ENCODE data around the gene EPHA4. TPM values are rescaled to one million over a fixed set of nuclear protein-coding genes. Genes with fewer than 3 reads are reported as not detected.

Gene EPHA4
- total RNA-seq, 2 donors from 2014 or later: 0.73 to 5.2 TPM

DNA sequence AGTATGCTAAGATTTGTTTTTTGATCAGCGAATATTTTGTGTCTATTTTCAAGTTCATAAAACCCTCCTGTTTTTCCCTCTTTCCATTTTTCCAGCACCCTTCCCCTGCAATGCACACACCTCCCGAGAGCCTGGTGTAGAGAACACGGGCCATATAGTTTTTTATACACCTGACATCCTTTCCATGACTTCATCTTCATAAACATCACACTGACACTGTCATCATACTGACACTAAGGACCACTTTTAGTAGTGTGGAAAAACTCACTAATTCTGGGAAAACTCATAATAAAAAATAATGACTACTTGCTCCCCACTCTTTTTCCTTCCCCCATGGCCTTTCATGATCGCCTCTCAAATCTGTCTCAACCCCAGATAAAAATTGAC is 70.2 kb downstream of the EPHA4 start:
- H3K36me3 Mint-ChIP-seq: no peaks in the 10 kb centered on the region
- peak; percentile 16 to 60 for ATAC-seq
- H3K27ac Mint-ChIP-seq: no peak overlapping the region
- no peaks in the 10 kb centered on the region for H3K9me3 Mint-ChIP-seq
- DNase-seq (ENCODE audit: low spot score in 2 of 2): no peak

DNA sequence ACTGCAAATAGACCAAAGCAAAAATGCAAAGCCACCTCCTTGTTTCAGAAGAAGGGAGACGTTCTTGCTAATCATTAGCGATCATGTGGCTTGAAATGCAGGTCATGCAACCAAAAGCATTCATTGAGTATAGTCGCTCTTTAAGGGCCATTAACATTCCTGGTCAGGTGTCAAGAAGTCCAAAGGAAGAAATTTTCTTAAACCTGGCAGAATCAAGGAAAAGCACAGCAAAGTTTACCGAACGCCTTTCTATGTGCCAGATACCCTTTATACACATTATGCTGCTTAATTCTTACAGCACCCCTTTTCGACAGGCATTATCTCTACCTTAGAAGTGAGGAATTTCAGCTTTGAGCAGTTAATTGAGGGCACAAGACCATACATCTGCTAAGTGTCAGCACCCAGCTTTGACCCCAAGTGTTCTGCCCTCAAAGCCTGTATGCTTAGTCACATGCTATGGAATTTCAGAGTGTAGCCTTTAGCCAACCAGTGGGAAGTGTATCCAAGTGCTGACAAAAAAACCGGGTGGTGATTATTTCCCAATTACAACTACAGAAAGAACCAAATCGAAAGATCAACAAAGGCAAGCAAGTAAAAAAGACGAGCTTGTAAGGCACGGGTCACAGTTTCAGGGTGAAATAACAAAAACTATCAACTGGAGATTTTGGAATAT is 70.8 kb downstream of the EPHA4 start:
- Mint-ChIP-seq H3K36me3 (no peaks in the 10 kb centered on the region), H3K27ac (no peak overlapping the region), H3K9me3 (no peaks in the 10 kb centered on the region)
- ATAC-seq (no peak), DNase-seq (ENCODE audit: low spot score in 2 of 2) (no peak)

DNA sequence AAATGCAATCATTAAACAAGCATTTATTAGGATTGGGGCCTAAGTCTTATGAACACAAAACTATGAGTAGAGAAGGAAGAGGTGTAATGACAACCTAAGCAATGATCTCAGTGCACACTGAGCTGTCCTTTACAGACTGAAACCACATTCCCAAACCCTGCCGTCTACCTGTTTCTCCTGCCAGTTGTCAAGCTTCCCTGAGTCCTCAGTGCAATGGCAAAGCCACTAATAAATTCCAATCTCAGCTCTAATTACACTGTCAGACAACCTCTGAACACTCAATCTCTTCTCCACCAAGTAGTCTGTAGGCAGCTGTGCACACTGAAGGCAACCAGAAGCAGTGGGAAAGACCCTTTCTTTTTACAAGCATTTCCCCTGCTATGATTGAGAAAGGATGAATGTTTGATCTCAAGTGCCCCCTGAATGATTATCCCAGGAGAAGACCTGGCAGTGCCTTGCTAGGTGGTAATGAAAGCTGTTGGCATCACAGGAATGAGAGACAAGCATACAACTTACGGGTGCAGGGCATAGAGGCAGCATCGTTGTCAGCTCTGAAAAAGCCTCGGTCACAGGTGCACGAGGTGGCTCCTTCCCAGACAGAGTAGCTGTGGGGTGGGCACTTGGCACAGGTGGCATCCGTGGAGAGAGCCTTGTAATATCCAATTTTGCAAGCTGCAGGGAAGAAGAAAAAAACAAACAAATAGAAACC is 71.4 kb downstream of the EPHA4 start:
- no peak for DNase-seq (ENCODE audit: low spot score in 2 of 2)
- no peak for ATAC-seq
- Mint-ChIP-seq H3K9me3 (no peaks in the 10 kb centered on the region), H3K36me3 (no peaks in the 10 kb centered on the region), H3K27ac (no peak overlapping the region)

DNA sequence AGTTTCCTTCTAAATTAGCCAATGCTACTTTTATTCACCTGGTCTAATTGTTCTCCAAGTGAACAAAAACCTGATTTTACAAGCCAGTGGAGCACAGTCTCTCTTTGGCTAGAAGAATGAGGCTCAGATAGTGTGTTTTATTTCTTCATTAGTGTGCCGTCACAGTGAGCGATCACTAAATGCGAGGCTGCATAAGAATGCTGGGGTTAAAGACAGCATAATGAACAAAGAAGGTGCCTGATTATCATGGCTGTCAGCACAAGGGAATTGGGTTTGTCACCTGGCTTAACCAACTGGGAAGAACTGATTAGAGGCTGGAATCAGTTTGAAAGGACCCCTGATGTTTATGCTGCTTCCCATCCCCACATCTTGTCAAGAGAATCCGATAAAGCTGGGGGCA is 76.4 kb downstream of the EPHA4 start:
- no peak for DNase-seq (ENCODE audit: low spot score in 2 of 2)
- Mint-ChIP-seq H3K9me3 (no peaks in the 10 kb centered on the region), H3K27ac (no peak overlapping the region), H3K36me3 (no peaks in the 10 kb centered on the region)
- no peak for ATAC-seq

DNA sequence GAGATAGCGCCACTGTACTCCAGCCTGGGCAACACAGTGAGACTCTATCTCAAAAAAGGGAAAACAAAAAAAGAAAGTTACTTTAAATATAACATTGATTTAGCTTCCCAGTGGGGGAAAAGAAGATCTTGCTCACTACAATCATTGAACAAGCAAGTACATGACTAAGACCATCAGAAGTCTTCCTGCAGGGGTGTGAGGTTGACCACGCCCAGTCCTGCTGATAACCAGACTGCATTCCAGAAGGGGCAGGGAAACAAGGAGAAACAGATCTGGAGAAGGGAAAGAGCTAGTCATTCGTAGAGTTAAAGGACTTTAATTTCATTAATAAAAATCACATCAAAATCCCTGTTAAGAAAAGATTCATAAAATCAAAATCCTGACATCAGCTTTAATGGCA is 77.5 kb downstream of the EPHA4 start:
- no peaks in the 10 kb centered on the region for H3K9me3 Mint-ChIP-seq
- no peaks in the 10 kb centered on the region for H3K36me3 Mint-ChIP-seq
- ATAC-seq: no peak
- no peak for DNase-seq (ENCODE audit: low spot score in 2 of 2)
- H3K27ac Mint-ChIP-seq: no peak overlapping the region

DNA sequence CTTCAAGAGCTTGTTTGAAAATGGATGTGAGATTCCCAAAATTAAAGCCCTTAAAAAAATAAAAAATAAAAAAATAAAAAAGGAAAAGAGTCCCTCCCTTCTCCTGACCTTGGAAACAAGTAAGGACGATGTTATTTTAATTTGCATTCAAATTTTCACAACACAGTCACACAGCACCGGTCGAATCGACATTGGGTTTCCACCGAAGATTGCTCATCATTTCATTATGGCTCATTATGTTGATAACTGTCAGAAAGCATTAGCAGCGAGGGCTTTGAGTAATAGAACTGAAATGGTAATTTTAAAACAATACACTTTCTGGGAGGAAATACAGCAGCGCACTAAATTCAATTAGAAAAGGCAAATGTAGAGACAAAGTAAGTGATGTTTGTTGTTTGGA is 78.7 kb downstream of the EPHA4 start:
- ATAC-seq (no peak), DNase-seq (ENCODE audit: low spot score in 2 of 2) (no peak)
- Mint-ChIP-seq H3K27ac (no peak overlapping the region), H3K9me3 (no peaks in the 10 kb centered on the region), H3K36me3 (no peaks in the 10 kb centered on the region)

DNA sequence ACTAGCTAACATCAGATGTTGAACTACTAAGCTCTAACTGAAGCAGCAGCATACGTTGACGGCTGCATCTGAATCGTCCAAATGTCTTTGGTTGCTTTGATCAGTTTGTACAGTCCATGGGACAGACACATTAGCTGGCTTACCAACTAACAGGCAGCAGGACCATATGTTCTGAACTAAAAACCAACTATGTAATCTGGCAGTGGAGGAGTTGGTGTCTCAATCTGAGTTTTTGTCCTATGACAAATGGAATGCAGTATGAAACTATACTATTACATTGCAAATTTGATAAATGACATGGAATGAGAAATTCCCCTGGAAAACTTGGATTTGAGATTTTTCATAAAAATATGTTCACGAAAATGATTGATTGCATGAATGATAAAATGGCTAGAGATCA is 79.5 kb downstream of the EPHA4 start:
- ATAC-seq (no peak), DNase-seq (ENCODE audit: low spot score in 2 of 2) (no peak)
- Mint-ChIP-seq H3K27ac (no peak overlapping the region), H3K9me3 (no peaks in the 10 kb centered on the region), H3K36me3 (no peaks in the 10 kb centered on the region)

DNA sequence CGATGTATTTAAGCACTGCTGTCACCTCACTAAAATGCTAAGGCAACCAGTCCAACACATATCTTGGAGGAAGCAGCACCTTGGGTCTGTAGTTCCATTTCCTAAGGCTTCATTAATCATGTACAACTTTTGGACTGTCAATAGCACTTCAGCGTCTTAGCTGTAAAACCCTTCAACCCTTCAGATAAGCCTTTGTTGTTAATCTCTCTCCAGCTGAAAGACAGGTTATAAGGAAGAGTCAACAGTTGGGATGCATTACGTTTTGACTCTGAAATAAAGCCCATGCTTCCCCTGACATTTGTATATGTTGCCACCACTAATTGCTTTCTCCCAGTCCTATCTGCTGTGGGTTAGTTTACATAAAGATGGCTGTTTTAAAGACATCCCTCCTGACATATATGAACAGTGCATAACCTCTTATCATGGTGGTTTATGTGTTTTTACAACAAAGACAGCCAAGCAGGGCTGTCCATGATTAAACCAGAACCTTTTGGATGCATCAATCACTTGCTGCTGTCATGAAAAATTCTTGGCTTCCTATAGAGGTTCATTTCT is 81.5 kb downstream of the EPHA4 start:
- H3K27ac Mint-ChIP-seq: no peak overlapping the region
- H3K9me3 Mint-ChIP-seq: no peaks in the 10 kb centered on the region
- ATAC-seq: no peak
- no peaks in the 10 kb centered on the region for H3K36me3 Mint-ChIP-seq
- no peak for DNase-seq (ENCODE audit: low spot score in 2 of 2)

DNA sequence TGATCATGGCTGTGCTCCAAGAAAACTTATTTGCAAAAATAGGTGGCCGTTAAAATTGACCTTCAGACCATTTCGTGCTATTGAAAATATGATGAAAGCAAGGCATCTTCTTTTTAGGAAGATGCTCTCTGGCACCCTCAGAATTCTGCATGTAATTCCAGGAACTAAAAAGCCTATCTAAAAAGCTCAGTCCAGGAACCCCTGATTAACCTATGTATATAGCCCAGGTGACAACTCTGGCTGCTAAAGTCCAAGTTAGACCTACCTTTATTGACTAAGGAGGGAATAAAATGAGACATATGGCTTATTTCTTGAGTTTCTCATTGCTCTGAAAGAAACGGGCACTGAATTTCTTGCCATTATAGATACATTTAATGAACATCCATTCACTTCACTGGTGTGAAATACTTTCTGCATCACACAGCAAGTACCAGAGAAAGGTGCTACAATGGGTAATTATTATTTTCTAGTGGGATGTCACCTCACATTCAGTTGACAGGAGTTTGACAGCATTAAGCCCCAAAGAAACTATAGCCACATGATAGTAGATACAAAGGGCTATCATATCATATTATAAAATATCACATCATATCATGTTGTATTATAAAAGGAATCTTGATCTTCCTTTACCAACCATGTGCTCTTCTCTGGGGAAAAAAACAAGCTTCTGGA is 83.8 kb downstream of the EPHA4 start:
- DNase-seq (ENCODE audit: low spot score in 2 of 2) (no peak), ATAC-seq (no peak)
- Mint-ChIP-seq H3K36me3 (no peaks in the 10 kb centered on the region), H3K9me3 (no peaks in the 10 kb centered on the region), H3K27ac (no peak overlapping the region)

DNA sequence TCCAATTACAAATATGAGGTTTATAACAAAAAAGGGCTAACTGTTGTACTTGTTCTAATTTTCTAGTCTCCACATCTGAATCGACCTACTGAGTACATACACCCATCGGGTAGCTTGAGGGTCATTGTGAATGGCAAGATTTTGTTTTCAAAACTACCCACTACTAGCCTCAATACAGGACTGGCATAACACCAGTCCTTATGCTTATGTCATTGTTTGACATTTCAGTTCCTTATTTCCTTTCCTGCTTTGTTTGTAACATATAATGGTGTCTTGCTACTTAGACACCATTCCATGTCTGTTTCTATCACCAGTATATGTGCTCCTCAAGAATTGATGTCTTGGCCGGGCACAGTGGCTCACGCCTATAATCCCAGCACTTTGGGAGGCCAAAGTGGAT is 86.0 kb downstream of the EPHA4 start:
- ATAC-seq (no peak), DNase-seq (ENCODE audit: low spot score in 2 of 2) (no peak)
- Mint-ChIP-seq H3K36me3 (no peaks in the 10 kb centered on the region), H3K9me3 (no peaks in the 10 kb centered on the region), H3K27ac (no peak overlapping the region)

DNA sequence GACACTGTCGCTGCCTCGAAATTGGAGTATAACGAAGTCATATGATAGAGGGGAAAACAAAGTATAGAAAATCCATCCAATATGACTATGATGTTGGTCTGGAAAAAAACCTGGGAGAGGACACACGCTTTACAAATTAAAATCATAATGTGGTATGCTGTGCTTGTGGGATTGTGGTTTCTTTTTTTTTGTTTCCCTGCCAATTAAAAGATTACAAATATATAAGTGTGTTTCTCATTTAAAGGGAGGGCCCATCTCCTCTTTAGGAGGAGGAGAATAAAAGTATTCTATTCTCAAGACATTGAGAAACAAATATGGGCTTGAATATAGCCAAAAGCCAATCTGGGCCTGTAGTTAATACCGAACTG is 86.6 kb downstream of the EPHA4 start:
- Mint-ChIP-seq H3K36me3 (no peaks in the 10 kb centered on the region), H3K9me3 (no peaks in the 10 kb centered on the region), H3K27ac (no peak overlapping the region)
- DNase-seq (ENCODE audit: low spot score in 2 of 2) (no peak), ATAC-seq (no peak)

DNA sequence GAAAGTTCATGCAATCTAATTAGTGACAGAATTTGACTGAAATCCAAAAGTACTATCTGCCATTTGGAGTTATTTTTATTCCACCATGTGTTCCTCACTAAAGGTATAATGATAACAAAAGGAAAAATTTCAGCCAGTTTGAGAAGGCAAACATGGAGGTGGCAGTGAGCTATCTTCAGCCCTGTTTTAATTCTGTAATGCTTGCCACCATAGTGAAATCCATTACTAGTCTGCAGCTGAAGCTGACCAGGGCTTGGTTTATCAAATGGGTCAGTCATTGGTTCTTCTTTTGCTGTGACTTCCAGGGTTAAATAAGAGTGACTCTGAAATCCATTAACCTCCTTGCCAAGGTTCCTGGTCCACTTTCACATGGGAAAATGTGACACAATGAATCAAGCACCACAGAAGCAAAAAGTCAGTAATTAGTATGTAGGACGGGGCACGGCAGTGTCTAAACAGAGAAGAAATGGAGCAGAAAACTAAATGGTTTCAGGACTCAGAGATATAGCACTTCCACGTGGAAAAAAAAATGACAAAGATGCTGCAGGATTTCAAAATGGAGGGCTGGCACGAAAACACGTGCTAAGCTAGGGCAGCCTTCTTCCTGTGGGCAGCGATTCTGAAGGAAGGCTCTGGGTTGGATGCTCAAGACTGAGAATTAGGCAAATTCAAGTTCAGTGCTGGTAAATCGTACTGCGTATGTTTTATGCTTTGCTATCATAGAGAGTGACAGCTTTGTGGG is 87.2 kb downstream of the EPHA4 start:
- no peaks in the 10 kb centered on the region for H3K36me3 Mint-ChIP-seq
- no peaks in the 10 kb centered on the region for H3K9me3 Mint-ChIP-seq
- ATAC-seq (no peak), DNase-seq (ENCODE audit: low spot score in 2 of 2) (no peak)
- no peak overlapping the region for H3K27ac Mint-ChIP-seq

DNA sequence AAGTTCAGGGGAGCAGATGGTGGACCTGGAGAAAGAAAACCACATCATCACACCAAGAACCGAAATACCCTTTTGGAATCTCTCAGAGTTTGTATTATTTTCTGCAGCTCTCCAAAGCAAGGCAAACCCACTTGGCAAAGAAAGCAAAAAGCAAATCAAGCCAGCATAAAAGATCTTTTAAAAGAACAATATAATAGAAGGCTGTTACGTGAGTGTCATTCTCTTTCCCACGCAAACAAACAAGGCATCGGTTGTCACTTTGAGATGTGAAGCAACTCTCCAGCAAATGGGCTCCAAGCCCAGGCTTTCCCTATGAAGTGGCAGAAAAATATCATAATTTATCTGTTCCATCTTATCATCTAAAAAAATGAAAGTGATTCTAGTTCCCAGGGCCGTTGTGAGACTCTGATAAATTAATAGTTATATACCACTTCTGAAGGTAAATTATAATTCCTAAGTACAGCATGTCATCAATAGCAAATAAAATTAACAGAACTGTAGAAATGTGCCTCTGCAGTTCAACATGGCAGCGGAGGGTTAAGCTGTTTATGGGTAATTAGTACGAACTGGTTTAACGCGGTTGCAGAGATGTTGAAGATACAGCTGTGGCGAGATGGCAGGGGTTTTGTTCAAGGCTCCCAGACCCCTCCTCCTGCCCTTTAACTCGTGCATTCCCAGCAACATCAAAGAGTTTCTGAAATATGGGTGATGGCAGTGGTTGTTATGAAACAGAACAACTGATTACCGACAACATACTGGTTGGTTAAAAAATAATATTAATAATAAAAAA is 89.2 kb downstream of the EPHA4 start:
- Mint-ChIP-seq H3K36me3 (no peaks in the 10 kb centered on the region), H3K9me3 (no peaks in the 10 kb centered on the region), H3K27ac (no peak overlapping the region)
- DNase-seq (ENCODE audit: low spot score in 2 of 2) (no peak), ATAC-seq (no peak)

DNA sequence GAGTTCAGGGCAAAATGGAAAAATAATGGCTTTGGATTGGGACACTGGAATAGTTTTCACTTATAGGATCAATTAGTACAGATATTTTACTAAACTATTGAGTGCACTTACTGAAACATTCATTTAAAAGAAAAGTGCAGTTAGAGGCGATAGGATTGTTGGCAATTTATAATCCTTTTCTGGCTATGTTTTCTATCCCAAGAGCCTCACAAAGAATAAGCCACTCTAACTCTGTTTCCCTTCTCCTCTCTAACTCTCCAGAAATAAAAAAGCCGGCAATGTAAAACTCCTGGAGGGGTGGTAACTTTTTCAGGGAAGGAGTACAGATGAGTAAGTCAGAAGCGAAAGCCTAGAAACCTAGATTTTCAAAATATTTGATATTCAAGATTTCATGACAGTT is 91.3 kb downstream of the EPHA4 start:
- Mint-ChIP-seq H3K9me3 (no peaks in the 10 kb centered on the region), H3K27ac (no peak overlapping the region), H3K36me3 (no peaks in the 10 kb centered on the region)
- DNase-seq (ENCODE audit: low spot score in 2 of 2) (no peak), ATAC-seq (no peak)

DNA sequence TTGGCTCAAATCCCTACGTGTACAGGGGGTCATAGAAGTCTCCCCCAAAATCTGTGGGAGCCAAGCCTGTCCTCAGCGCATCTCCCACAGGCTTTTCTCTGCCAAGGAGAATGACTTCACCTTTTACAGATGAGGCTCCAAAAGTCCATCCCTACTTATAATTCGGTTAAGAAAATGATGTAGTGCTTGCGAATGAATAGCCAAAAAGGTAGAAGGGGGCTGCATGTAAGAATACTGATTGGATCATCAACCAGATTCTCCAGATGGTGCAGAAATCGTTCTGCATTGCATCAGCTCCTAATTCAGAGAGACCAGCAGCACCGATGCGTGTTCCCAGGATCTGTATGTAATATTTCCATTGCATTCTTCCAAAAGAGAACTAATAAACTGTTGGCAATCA is 91.9 kb downstream of the EPHA4 start:
- ATAC-seq (no peak), DNase-seq (ENCODE audit: low spot score in 2 of 2) (no peak)
- Mint-ChIP-seq H3K27ac (no peak overlapping the region), H3K9me3 (no peaks in the 10 kb centered on the region), H3K36me3 (no peaks in the 10 kb centered on the region)

DNA sequence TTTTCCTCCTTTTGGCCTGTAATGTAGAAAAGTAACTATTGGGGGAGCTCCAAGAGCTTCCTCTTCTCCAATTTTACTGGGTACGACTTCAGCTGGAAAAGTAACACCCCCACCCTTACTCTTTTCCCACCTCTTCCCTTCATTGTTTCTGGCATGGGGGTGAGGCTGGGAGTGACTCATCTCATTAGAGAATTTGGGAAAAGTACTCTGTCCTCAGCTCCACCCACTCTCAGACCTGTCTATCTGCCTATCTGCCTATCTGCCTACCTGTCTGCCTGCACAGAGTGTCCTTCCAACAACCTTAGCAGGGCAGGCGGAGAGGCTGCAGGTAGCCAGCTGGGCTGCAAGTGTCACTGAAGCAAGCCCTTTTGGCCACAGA is 93.6 kb downstream of the EPHA4 start:
- DNase-seq (ENCODE audit: low spot score in 2 of 2) (no peak), ATAC-seq (no peak)
- Mint-ChIP-seq H3K27ac (no peak overlapping the region), H3K36me3 (no peaks in the 10 kb centered on the region), H3K9me3 (no peaks in the 10 kb centered on the region)

All from activated naive CD4-positive, alpha-beta T cell treated with anti-CD3 and anti-CD28 coated beads, Interleukin-2, amount 50 U/mL, for 72 hours (primary cell).